ENCODE data around the gene HSPD1.

Gene HSPD1

DNA sequence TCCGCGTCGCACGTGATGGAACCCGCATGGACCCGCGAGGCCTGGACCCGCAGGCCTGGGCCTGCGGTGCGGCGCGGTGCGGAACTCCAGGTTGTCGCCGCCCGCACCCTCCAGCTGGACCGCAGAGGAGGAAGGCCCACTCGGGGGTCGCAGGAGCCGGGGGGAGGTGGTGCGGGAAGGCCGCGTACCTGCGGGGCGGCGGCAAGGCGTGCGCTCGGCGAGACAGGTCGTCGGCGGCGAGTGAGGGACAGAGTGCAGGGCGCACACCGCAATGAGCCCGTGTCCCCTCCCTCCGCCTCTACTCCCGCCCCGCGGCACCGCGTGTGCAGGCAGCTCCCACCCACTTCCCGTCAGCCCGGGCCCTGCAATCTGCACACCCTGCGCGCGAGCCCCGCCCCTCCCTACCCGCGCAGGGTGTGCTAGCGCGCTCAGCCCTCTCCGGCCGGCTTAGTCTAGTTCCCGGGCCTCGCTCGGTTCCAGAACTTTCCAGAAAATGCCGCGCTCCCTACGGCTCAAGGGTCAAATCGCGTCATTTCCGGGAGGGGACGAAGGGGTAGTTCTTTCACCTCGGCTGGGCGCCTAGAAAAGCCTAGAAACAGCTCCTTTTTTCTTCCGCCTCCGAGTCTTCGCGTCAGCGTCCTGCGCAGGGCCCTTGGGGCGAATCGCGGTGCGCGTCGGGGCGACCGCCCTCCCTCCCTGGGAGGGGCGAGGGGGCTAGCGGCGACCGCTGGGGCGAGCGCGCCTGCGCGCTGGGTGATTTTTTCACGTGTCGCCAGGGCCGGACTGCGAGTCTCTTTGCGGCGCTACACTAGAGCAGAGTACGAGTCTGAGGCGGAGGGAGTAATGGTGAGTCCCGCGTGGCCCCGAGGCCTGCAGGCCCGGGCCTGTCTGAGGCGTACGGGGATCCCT lies at the start of gene HSPD1, which contains the start of gene HSPE1:
HSPD1 (minus strand) TSS at position 247 of the 909 bp plus-strand sequence. CDS start 992 bp downstream, outside the sequence.
HSPE1 (plus strand) TSS at position 786 of the 909 bp plus-strand sequence; CDS start at position 844, 58 bp downstream.
- peak; percentile 98 for DNase-seq

DNA sequence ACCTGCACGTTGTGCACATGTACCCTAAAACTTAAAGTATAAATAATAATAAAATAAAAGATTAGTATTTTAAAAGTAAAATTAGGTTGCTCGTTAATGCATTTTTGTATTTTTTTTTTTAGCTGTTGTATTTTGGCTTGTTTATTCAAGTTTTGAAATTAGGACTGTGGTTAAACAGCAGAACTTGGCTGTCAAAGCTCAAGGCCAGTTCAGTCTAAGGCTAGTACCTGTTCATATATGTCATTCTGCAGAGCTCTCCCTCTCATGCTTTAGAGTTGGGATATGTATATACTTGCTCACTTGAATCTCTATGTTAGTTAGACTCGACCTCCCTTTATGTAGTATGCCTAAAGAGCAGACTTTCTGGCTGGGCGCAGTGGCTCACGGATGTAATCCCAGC lies 48.9 kb upstream of the HSPD1 start:
- DNase-seq, result no peak

DNA sequence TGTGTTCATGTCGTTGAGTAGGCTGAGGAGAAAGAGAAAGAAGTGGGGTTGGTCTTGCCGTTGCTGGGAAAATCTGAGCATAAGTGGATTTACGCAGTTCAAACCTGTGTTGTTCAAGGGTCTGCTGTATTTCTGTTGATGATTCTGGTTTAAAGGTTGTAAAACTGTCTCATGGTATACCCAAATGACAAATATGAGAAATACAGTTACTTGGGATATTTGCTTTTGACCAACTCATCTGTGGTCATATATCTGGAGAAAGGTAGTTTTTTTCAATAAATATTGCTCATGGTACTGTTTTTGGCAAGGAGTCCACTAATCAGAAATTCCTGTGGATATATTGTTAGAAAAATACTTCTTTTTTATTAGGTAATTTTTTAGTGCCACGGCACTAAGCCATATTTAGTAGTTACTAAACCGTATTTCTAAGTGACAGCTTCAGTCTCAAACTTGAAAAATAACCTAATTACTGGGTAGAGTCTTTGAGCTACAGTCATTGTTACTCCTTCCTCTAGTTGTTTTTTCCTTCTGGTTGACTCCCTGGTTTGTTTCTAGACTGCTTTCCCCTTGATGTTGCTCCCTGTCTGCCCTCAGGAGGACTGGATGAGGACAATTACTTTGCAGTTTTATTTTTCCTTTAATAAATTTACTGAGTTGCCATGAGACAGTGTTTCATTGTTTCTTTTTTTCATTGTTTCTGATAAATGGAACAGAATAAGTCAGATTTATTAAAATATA lies 47.7 kb upstream of the HSPD1 start:
- DNase-seq, result no peak

DNA sequence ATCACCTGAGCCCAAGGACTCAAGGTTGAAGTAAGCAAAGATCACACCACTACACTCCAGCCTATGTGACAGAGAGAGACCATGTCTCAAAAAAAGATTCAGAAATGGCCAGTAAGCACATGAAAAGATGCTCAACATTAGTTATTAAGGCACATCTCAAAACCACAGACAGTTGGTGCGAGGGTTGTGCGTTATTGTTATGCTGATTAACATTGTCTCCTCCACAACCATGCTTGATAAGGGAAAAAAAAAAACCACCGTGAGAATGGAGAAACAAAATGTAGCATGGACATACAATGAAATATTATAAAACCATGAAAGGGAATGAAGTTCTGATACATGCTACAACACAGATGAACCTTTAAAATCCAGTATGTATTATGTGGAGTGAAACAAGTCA lies 43.6 kb upstream of the HSPD1 start:
- no peak for DNase-seq

DNA sequence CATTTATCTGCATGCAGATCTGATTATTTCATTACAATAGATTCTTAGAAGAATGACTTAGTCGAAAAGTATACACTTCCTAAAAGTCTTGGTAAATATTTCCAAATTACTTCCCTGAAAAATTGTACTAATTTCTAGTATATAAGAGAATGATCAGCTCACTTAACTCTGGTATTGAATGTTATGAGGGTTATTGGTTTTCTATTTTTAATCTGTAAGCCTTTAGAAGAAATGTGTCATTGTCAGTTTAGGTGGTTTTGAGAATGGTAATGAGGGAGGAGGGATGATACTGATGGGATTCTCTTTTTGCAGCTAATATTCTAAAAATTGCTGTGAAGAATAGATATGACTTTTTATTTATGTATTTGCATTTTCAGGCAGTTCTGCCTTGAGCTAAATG lies 40.1 kb upstream of the HSPD1 start:
- DNase-seq, result no peak

DNA sequence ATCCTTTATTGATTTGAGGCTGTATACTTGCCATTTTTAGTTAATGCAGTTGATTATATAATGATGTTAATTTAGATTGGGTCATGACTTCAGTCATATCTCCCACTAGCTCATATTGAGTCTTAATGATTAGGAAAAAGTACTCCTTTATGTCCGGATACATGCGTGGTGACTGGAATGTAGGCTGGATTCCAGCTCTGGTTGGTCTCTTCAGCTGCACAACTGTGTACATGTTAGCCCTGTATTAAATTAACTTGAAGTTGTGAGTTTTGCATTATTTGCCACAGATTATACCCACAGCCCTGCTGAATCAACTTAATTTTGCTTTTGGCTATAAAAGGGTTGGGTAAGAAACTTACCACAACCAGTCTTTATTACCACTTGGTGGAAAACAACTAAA lies 38.8 kb upstream of the HSPD1 start:
- no peak for DNase-seq

DNA sequence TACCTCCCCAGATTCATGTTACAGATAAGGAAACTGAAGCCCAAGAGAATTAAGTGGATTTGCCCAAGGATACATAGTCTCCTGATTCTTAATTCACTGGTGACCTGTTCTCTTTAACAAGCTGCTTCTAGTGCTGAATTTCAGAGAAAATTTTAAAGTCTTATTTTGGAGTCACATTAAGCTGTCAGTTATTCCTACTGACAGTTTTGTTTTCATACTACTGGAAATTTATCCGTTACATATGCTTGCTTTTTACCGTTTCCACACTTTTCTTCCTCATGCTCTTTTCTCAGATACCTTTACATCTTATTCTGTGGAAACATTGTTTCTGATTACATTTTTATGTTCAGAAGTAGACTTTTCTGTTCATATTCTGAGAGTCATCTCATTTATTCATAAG lies 17.5 kb upstream of the HSPD1 start:
- no peak for DNase-seq

DNA sequence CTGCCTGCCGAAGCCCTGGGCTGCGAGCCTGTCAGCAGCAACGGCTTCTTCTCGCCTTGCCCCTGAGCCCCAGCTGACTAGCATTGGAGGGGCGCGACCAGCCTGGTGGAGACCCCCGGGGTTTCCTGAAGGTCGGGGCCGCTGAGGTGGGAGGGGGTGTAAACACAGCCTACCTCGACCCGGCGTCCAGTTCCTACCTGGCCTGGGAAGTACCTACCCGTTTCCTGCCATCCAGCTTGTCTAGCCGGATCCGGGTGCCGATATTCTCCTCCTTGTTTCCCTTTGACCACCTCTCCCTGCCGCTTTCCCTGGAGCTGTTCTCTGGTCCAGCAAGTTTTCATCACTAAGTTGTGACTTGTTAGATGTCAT lies 16.7 kb upstream of the HSPD1 start:
- DNase-seq, result peak; percentile 11

DNA sequence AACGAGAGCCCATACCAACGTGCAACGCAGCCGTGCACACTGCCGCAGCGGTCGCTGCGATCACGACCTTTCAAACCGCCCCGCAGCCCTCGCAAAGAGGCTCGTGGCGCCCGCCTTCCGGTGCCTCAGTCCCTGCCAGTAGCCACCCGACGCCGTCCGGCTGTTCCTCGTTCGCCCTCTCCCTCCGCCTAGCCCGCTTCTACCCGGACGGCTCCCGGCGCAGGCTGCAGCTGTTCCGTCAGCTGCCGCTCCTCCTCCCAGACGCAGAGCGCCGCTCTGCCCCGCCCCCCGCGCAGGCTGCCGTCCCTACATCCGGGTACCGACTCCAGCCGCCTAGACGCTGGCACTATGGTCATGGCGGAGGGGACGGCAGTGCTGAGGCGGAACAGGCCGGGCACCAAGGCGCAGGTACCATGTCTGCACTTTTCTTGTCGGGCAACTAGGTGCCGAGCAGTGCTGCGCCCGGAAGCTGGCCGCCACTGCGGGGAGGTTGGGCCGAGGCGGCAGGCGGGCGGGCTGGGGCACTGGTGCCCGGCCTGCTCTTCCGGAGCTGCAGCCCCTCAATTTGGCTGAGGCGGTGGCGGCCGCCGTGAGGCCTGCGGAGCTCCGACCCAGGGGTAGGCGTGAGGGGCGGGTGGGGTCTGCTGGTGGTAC lies 16.2 kb upstream of the HSPD1 start, which contains the start of gene MOB4:
MOB4 (plus strand) TSS at position 328 of the 654 bp plus-strand sequence; CDS start at position 349, 21 bp downstream.
- peak; percentile 85 for DNase-seq

DNA sequence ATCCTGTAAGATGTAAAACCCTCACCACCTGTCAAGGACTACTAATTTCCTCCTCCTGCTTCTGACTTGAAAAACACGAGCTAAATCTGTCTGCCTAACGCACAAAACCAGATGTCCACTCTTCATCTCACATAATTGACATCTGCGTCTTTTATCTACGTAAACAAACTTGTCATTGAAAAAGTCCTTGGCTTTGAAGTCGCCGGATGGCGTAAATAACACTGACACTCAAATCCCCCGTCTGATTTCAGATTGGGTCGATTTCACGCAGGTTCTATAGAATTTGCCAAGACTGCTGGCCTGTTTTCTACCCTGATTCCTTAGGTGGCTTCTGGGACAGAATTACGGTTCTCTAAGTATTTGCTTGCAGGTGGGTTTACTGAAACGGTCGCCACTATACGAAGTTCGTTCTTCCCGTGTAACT lies 15.7 kb upstream of the HSPD1 start:
- DNase-seq, result no peak

DNA sequence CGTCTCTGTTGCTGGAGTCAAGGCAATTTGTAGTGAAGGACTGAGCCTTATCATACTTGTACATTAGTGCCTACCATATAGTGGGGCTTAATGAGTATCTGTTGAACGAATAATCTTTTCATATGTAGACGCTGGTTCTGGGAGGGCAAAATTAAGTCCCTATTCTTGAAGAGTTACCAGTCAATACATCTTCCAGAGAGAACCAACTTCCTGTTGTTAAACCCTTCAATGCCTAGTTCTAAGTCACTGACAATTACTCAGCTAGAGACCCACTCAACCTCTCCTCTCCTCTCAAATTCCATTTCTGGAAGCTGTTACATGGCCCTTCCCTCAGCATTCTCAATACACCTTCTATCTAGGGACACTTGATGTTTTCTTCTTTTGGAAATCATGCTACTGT lies 15.1 kb upstream of the HSPD1 start:
- no peak for DNase-seq

DNA sequence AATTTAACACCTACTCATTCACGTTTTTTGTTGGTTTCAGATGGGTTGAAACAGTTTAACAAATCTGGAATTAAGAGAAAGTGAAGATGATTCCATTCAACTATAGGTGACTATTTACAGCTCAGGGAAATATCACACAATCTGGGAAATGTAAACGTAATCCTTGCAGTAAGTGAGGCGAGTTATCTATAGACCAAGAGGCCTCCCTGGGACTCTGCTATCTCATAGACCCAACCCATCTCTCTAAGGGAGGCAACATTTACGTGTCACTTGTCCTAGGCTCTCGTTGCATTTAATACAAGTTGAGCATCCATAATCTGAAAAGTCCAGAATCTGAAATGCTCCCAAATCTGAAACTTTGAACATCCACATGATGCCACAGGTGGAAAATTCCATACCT lies 14.3 kb upstream of the HSPD1 start:
- DNase-seq, result no peak

DNA sequence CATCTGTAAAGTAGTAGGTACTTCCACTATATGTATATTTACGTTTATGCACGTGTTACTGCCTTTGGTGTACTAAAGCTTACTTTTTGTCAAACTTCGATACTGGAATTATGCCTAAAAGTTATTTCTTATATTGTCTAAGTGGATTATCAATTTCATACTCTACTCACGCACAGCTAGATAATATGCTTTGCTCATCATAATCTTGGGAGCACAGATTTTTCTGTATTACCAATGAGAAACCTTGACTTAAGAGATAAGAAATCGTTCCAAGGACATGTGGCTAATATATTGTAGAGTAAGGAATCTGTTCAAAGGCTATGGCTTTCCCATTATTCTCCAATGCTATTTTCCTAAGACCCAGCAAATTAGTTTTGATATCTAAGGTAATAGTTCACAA lies 7.0 kb upstream of the HSPD1 start:
- DNase-seq, result no peak

DNA sequence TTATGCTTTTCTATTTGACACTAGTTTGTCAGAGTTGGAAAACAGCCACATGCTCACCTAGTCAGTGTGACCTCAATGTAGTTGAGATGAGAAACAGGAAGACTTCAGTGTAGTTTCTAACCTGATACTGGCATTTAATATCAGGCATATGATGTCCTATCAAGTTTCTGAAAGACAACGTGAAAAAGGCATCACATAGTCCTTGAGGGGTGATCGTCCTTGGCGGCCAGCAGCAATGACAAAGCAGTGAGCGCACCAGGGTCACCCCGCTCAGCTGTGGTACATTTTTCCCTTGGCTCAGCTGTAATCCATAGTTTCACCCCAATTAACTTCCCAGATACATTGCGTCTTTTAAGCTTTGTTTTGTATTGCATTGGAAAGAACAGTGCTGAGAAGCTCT lies 4.9 kb upstream of the HSPD1 start:
- DNase-seq, result no peak

DNA sequence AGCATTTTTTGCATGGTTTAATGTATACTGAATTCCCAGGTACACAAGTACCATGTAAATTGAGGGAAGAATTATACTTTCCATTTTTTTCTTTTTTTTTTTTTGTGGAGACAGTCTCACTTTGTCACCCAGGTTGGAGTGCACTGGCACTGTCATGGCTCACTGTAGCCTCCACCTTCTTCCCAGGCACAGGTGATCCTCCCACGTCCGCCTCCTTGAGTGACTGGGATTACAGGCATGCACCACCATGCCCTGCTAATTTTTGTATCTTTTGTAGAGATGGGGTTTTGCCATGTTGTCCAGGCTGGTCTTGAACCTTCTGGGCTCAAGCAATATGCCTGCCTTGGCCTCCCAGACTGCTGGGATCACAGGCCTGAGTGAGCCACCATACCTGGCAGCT lies 4.4 kb upstream of the HSPD1 start:
- no peak for DNase-seq

DNA sequence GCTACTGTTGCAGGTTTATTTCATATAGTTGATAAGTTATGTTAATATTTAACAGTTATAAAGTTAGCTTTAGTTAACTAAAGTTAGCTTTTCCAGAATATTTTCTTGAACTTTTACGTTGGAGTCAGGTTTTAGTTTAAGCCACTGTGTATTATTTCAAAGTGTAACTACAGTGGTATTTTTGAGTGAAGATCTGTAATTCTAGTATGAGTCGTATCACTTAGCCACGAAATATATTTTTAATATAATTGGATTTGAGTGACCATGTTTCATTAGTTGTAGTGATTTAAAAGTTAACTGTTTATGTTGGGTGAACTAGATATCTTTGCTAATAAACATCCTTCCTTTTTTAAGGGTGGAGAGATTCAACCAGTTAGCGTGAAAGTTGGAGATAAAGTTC lies 3.0 kb upstream of the HSPD1 start:
- no peak for DNase-seq

DNA sequence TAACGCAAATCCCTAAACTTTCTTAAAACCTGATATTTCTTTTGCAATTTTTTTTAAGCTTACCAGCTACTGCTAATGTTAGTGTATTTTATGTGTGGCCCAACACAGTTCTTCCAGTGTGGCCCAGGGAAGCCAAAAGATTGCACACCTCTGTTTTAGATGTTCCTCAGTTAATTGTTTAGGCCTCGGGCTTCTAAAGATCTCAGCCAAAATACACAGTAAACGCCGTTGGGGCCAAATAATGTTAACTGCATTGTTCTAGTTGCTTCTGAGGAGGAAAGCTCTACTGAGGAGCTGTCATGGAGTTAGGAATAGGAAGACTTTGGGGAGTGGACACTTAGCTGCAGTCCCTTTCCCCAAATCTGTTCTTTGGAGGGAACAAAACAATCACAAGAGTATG lies 2.6 kb upstream of the HSPD1 start:
- no peak for DNase-seq

DNA sequence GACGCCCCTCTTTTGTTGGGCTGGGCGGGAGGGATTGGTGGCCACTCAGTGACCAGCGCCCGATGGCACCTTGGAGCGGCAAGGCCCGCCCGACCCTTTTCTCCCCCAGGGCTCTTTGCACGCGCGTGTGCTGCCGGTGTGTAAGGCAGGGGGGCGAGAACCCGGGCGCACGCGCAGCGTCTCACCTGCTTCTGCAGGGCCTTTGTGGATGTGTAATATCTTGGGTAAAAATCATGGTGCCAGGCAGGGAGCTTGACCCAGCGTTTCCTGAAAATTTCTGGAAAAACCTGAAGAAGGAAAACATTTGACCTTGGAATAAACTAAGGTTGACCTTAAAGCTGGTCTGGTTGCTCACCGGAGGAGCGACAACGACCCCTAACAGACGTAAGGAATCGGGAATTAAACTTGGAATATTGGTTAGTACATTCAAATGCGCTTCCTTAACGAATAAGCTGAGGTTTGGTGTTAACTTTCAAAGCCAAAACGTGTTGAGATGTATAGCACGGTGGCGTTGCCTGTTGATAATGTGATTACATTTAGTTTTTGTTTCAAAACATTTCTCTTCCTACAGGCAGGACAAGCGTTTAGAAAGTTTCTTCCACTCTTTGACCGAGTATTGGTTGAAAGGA lies 977 bp upstream of the HSPD1 start:
- DNase-seq, result peak; percentile 54

DNA sequence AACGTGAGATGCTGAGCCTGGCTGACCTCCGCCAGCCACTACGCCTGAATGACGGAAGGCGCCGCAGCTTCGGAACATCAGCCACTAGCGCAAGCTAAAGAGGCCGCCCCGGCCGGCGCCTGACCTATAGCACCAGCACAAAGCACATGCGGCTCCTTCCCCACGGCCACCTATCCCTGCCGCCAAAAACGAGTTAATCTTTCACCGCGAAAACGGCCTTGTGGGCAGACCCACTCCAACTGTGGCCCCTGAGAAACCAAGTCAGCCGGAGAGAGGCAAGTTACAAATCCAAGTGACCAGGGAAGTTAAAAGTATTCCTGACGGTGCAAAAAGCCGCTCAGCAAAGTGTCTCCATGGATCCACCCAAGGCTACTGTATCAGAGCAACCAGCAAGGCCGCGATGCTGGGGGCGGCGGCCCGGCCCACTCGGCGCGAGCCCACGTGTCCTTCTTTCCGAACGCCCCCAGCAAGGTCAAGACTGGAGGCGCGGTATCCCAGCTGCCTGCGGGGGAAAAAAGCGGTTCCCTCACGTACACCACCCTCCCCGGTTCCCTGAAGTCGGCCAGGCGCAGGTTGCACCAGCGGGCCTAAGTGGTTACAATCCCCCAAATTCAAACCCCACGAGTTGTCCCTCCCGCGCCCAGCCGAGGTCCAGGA lies 575 bp downstream of the HSPD1 start:
- peak; percentile 7 for DNase-seq

DNA sequence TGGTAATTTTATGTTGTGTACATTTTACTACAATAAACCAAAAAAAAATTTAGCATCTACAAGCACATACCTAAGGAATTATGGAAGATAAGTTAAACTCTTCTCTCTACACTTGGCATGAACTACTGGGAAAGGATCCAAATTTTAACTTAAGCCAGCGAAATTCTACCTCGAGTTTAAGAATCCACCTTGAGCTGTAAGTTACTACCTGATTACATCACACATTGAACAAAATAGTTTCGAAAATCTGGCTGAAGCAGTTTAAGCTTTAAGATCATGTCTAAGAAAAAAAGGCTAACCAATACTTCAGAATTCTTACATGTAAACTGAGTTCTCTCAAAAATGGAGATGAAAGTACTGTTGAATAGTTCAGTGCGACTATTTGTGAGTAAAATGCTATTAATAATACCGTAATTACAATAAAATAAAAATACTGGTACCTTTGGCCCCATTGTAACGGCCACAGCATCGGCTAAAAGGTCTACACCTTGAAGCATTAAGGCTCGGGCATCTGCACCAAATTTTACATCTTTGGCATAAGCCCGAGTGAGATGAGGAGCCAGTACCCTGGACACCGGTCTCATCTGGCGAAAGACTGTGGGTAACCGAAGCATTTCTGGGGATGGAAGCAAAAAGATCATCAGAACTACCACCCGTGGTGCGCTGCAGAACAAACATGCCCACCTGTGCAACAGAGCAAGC lies 1.3 kb downstream of the HSPD1 start:
- DNase-seq, result no peak

DNA sequence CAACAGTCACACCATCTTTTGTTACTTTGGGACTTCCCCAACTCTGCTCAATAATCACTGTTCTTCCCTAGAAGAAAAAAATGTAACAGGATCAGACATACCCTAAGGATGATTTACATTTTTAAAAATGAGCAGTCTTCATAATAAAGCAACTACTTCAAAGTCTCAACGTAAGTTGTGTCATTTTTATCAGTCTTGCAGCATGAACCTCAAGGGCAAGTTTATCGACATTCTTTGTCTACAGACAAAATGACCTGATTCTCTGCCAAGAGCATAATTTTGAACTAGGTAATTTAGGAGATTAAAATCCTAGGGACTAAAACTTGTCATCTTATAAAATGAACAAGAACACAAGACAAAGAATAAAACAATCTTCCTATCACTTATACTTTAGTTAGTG lies 2.3 kb downstream of the HSPD1 start:
- DNase-seq, result no peak

DNA sequence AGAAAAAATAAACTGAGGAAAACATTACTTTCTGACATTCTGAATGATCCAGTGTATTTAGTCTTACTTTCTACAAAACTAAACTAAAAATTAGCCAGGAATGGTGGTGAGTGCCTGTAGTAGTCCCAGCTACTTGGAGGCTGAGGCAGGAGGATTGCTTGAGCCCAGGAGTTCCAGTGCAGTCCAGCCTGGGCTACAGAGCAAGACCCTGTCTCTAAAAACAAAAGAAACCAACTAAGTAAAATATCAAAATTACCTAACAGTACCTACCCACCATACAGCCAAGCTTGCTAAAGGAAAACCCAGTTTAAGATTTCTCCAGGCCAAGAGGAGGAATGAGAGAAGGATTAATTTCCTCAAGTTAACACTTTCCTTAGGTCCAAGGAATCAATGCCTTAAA lies 2.9 kb downstream of the HSPD1 start:
- no peak for DNase-seq
